AML-193 (cell line): Measurements from ENCODE around the gene TGIF2.
"Not testable (repeated sequence)": the region's sequence is repeated elsewhere in the genome, so short reads cannot be mapped to it uniquely, and the experiment has no call there.

Experiments used
- DNase-seq, 2 experiments: peaks; one replicate each; lab custom pipeline; 2025; lab: John Stamatoyannopoulos, UW

Gene TGIF2

GRCh38 chr20:36578356-36579041 is 5.1 kb downstream of the TGIF2 start:
- no peak for DNase-seq

- no peak for DNase-seq
Measured at GRCh38 chr20:36579996-36580545, 6.7 kb downstream of the TGIF2 start.

- DNase-seq = no peak
Measured at GRCh38 chr20:36582322-36582721, 8.9 kb downstream of the TGIF2 start.

DNA sequence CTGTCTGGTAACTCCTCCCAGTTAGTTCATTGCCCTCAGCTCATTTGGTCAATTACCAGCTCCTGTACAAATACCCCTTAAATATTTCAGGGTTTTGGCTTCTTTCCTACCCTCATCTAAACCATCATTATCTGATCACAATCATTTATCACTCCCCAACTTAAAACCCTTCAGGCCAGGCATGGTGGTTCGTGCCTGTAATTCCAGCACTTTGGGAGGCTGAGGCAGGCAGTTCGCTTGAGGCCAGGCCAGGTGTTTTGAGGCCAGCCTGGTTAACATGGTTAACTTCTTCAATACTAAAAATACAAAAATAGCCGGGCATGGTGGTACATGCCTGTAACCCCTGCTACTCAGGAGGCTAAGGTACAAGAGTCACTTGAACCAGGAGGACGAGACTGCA is 9.4 kb downstream of the TGIF2 start:
- no peak for DNase-seq

DNA sequence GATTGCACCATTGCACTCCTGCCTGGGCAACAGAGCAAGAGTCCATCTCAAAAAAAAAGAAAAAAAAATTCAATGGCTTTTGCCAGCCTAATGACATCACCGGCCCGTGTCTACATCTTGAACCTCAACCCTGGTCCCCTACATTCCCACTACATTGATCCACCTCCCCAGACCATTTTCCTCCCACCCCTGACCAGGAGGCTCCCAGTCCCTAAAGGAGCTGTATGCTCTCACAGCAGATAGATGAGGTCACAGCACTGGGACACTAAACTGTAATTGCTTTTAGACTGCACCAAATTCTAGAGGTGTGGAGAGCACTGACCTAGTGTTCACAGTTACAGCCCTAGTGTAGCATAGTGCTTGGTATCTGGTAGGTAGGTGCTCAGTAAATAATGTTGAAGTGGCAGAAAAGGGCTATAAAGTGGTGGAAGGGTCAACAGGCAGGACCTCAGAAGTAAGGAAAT is 10.7 kb downstream of the TGIF2 start:
- no peak for DNase-seq

DNA sequence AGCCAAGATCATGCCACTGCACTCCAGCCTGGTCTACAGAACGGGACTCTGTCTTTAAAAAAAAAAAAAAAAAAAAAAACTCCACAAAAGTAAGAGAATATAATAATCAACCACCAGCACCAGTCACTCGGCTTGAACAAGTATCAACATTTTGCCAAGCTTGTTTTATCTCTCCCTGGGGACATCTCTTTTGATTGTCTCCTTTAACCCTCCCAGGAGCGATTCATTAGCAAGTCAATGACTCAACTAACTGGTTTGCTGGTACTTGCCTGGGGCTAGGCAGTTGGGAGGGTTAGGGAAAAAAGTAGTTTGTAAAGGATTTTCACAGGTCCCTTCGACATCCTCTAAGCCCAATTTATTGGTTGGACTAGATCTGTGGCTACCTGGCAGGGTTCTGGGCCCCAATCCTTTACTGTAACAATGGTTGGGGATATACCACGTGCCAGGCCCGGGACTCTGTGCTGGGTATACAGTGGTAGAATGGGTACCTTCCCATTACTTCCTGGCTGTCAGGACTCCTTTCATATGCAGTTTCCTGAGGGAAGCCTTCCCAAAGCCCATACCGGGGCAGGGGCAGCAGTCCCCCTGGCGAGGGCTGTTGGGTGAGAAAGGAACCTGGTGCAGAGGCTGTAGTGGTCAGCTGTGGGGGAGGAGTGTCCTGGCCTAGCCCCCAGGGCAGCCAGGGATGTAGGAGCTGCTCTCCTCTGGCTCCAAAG is 12.2 kb downstream of the TGIF2 start:
- DNase-seq = no peak

DNA sequence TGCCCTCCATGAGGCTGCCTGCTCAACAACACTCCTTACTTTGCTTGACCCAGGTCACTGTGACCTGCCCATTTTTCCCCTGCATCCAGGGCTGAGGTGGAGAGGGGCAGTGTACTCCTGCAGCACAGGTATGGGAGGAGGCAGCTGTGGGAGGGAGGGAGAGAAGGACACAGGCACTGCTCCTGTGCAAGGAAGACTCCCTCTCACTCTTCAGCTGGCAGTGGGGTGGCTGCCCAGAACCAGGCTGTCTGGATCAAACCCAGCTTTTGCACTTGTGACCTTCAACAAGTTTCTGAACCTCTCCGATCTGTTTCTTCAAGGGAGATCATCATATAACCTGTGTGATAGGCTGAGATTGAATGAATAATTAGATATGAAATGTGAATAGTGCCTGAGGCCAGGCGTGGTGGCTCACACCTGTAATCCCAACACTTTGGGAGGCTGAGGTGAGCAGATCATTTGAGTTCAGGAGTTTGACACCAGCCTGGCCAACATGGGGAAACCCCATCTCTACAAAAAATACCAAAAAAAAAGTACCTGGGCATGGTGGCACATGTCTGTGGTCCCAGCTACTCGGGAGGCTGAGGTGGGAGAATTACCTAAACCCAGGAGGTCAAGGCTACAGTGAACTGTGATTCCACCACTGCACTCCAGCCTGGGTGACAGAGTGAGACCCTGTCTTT is 14.1 kb downstream of the TGIF2 start:
- no peak for DNase-seq

- DNase-seq = no peak
Measured at GRCh38 chr20:36591281-36591680, 17.9 kb downstream of the TGIF2 start.

GRCh38 chr20:36591854-36592641 is 18.7 kb downstream of the TGIF2 start:
- no peak for DNase-seq

- no peak for DNase-seq
Measured at GRCh38 chr20:36593347-36593929, 20.0 kb downstream of the TGIF2 start.

- DNase-seq = peak in 1 of 2 experiments; percentile 23
Measured at GRCh38 chr20:36599912-36600345, 26.5 kb downstream of the TGIF2 start.

DNA sequence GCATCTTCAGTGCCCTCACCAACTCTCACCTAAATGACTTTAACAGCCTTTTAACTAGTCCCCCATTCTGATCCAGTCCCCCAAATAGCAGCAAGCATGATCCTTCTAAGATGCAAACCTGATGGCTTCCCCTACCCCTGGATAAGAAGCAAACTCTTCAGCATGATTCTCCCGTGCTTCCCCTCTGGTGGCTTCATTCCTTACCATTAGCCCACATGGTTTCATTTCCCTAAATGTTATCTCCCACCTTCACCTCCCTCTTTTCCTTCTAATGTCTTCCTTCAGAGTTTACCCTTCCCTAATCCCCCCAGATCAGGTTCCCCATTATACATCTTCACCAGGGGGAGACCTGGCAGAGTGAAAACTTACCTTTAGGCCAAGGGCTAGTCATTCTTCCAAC is 28.1 kb downstream of the TGIF2 start:
- DNase-seq = no peak

DNA sequence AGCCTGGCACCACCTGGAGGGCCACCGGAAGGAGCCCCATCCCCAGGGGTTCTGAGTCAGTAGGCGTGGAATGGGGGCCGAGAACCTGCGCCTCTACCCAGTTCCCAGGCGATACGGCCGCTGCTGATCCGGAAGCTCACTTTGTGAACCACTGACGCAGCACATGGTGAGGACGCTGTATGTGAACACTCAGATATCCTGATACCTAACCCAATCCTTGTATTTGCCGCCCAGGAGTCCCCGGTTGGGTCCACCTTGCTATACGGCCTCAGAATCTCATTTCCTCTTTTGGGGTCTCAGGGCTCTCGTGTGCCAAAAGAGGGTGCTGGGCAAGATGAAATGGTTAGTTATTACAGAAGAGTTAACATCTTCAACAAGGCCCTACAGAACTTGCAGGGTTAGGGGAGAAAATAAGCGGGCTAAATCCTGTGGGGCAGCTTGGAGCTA is 31.6 kb downstream of the TGIF2 start:
- peak; percentile 59 to 62 for DNase-seq

GRCh38 chr20:36605399-36606157 is 32.2 kb downstream of the TGIF2 start, which contains the start of gene RAB5IF:
RAB5IF (plus strand) TSS chr20:36605779; CDS start chr20:36605952, 173 bp downstream.
- peak; percentile 94 to 97 for DNase-seq

DNA sequence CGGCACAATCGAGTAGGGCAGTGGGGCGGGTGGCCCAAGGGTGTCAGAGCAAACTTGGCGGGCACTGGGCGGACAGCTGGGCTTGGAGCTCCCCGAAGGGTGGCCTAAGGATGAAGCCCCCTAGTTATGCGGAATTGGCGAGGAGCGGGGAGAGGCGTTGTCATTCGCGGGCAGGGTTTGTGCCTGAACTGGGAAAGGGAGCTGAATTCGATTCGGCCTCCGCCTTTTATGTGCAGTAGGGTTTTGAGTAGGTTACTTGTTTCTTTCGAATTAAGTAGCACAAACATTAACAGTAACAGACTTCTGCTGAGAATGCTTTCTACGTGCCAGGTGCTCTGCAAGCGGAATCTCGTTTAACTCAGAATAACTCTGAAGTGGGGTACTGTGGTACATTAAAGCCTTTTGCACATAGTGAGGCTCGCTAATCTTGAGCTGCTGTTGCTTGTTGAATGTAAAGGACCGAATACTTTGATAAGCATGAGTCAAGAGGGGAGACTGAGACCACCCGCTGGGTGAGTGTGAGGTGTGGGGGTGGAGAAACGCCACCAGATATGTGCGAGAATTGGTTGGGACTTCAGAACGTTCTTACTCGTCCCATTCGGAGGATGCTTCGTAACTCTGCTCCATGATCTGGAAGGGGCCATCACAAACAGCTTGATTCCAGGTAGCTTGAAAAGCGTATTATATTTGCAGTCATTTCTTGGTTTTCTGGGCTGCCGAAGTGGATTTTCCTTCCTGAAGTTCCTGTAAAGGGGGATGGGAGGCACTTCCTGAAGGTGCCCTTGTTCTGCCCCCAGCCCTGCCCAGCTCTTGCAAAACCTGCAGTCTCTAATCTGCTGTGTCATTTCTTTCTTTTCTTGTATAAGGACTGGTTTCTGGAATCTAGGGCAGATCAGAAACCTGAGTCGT is 33.0 kb downstream of the TGIF2 start:
- DNase-seq = peak; percentile 58 to 87

DNA sequence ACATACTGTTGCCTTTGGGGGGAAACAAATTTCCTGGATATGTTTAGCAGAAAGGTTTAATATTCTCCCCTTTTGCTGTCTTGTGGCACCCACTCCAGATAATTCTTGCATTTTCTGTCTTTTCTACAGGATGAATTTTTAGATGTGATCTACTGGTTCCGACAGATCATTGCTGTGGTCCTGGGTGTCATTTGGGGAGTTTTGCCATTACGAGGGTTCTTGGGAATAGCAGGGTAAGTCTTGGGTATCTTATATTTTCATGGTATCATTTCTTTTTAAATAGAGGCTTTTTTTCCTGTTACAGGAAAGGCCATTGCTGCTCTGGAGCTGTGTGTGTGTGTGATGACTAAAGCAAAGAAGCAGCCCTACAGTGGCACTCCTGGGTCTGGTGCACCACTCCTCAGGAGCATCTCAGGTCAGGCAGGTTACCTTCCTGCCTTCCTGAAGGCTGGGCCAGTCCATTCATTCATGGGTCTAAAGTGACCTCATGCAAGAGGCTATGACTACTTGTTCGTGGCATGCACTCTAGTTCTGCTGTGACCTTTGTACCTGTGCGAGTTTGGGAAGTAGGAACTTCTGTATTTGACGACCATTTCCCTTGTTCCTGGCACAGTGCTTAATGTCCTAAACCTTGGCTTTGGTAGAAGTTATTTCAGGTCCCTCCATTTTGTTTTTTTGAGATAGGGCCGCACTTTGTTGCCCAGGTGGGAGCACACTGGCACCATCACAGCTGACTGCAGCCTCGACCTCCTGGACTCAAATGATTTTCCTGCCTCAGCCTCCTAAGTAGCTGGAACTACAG is 34.4 kb downstream of the TGIF2 start:
- no peak for DNase-seq

GRCh38 chr20:36608388-36608728 is 35.0 kb downstream of the TGIF2 start:
- DNase-seq = not testable (repeated sequence)

- no peak for DNase-seq
Measured at GRCh38 chr20:36611625-36612024, 38.2 kb downstream of the TGIF2 start.

- no peak for DNase-seq
Measured at GRCh38 chr20:36613974-36614373, 40.6 kb downstream of the TGIF2 start.
